Measurements from ENCODE around the gene TECR. TPM values are rescaled to one million over a fixed set of nuclear protein-coding genes. Genes with fewer than 3 reads are reported as not detected.

The TECR gene
- total and polyA plus RNA-seq, 2 of the 4 experiments (the other 2 are of a cell fraction) = 46.2 to 81.2 TPM

GRCh38 chr19:14517840-14518505 is 11.4 kb upstream of the TECR start, which contains the start of gene DNAJB1:
DNAJB1 (minus strand) TSS chr19:14518397; CDS start chr19:14518349, 48 bp downstream.
- H3K23ac ChIP-seq (ENCODE audit: low read depth, low read length) = peak within 1 kb of the TSS; percentile 91
- DNase-seq (peak; percentile 64), ATAC-seq (ENCODE audit: low read depth) (peak; percentile 80)
- peak within 1 kb of the TSS; percentile 45 for H2BK120ac ChIP-seq (ENCODE audit: low read depth, low read length)
- H4K91ac ChIP-seq (ENCODE audit: insufficient read depth, low read depth, low read length) = peak within 1 kb of the TSS; percentile 84
- peaks cover 19% of the 10 kb centered on the region for H3K9me1 ChIP-seq (ENCODE audit: insufficient read depth, low read length)
- peak within 1 kb of the TSS; percentile 95 for H2AFZ ChIP-seq (replicated peaks; ENCODE audit: low read length, poor library complexity)
- peak within 1 kb of the TSS; percentile 87 for H3K9ac ChIP-seq (ENCODE audit: low read depth, low read length)
- H3K27ac ChIP-seq (ENCODE audit: insufficient read depth, low read length) = peak within 1 kb of the TSS; percentile 90
- peak within 1 kb of the TSS; percentile 99 for H2AK9ac ChIP-seq (replicated peaks; ENCODE audit: low read depth, low read length, poor library complexity)
- peak within 1 kb of the TSS; percentile 89 for H2BK5ac ChIP-seq (ENCODE audit: low read depth, low read length, poor library complexity, severe bottlenecking)
- peak within 1 kb of the TSS; percentile 98 for H3K14ac ChIP-seq (replicated peaks; ENCODE audit: low read depth, low read length)
- peak within 1 kb of the TSS; percentile 91 for H4K5ac ChIP-seq (ENCODE audit: low read depth, low read length)
- dilution Hi-C loops (cut with HindIII; ENCODE audit: low sequenced_read_pairs, unreplicated experiment) (no loop called here), in situ Hi-C loops (cut with MboI; ENCODE audit: low sequenced_read_pairs) (no loop called here), intact Hi-C loops (cut with micrococcal nuclease) (no loop called here)
- no peak within 1 kb of the TSS for H2BK20ac ChIP-seq (ENCODE audit: low read depth, low read length)
- H3K4me2 ChIP-seq (ENCODE audit: low read depth, low read length) = peak within 1 kb of the TSS; percentile 98
- ChIA-PET CTCF (interaction anchor here (0.7 kb wide), 1 partner anchor 8 kb away, joined by 3 read pairs; no protein-coding TSS in a partner anchor), POLR2A (ENCODE audit: unreplicated experiment) (interaction anchor here (0.5 to 1.4 kb wide), 2 partner anchors 10 to 18 kb away, joined by 4 to 20 read pairs; no protein-coding TSS in a partner anchor)
- H3K56ac ChIP-seq (ENCODE audit: extremely low read depth, insufficient read depth, low read length) = peak within 1 kb of the TSS; percentile 84
- peak within 1 kb of the TSS; percentile 93 to 99 for H4K8ac ChIP-seq (ENCODE audit: low read depth in 2 of 2, low read length in 2 of 2)
- peak within 1 kb of the TSS; percentile 97 for H2AK5ac ChIP-seq (ENCODE audit: low read depth, low read length)
- peaks cover 41% of the 10 kb centered on the region for H4K20me1 ChIP-seq (ENCODE audit: insufficient read depth, low read length)
- BruUV-seq (replicated peaks) = no TSS peak
- H3K4me3 ChIP-seq (ENCODE audit: insufficient read depth, low read depth, low read length) = peak within 1 kb of the TSS; percentile 85
- H3K36me3 ChIP-seq (ENCODE audit: control insufficient read depth, insufficient read depth, low read length) = peaks cover 27% of the 10 kb centered on the region
- peak within 1 kb of the TSS; percentile 93 for H3K4ac ChIP-seq (ENCODE audit: low read depth, low read length)
- peaks cover 23 to 48% of the 10 kb centered on the region in 2 experiments for H3K79me1 ChIP-seq (ENCODE audit: low read depth in 1 of 2, low read length in 2 of 2)
- H3K27me3 ChIP-seq (ENCODE audit: control insufficient read depth, insufficient read depth, low read length) = no peaks in the 10 kb centered on the region
- H3K4me1 ChIP-seq (ENCODE audit: control insufficient read depth, insufficient read depth, low read length) = peaks cover 19% of the 10 kb centered on the region
- H2BK15ac ChIP-seq (ENCODE audit: low read depth, low read length) = peak within 1 kb of the TSS; percentile 41; the same call in 1 of the 3 replicates
- 1% methylated on average over 25 of the region's 82 CpGs; no CpG with 5 or more reads in 1 of the 2 experiments for WGBS, 2 experiments (ENCODE audit: extremely low coverage in 2 of 2, insufficient read length in 1 of 2)
- peak within 1 kb of the TSS; percentile 62 for H3K18ac ChIP-seq (ENCODE audit: low read depth, low read length)
- H3K9me3 ChIP-seq (ENCODE audit: control insufficient read depth, insufficient read depth, low read length) = no peaks in the 10 kb centered on the region
- TF ChIP-seq CHD1 (IDR thresholded peaks at IDR 0.05; ENCODE audit: low read depth, low read length) = peak; percentile 95; the same call in 1 of the 2 replicates
- TF ChIP-seq MXI1 (IDR thresholded peaks at IDR 0.05; ENCODE audit: borderline replicate concordance, low read depth, low read length) = no peak; the same call in 1 of the 2 replicates
- no peak for TF ChIP-seq FOS (IDR thresholded peaks at IDR 0.05; ENCODE audit: low read depth, low read length)
- no peak; the same call in 1 of the 2 replicates for TF ChIP-seq MAZ (IDR thresholded peaks at IDR 0.05; ENCODE audit: borderline replicate concordance, low read depth, low read length)
- TF ChIP-seq CTCF (conservative IDR thresholded peaks at IDR 0.05; ENCODE audit: low read depth, low read length) = no peak
- no peak for TF ChIP-seq NFE2L2 (IDR thresholded peaks at IDR 0.05; ENCODE audit: low read depth, low read length)
- peak; percentile 99 for TF ChIP-seq POLR2A (IDR thresholded peaks at IDR 0.05; ENCODE audit: low read depth, low read length)
- TF ChIP-seq RFX5 (IDR thresholded peaks at IDR 0.05; ENCODE audit: low read depth, low read length) = no peak
- no peak for TF ChIP-seq USF2 (IDR thresholded peaks at IDR 0.05; ENCODE audit: low read depth, low read length)
- TF ChIP-seq ELK1 (IDR thresholded peaks at IDR 0.05; ENCODE audit: borderline replicate concordance, low read depth, low read length) = no peak
- TF ChIP-seq SMC3 (IDR thresholded peaks at IDR 0.05; ENCODE audit: low read depth, low read length) = peak; percentile 10; the same call in 1 of the 2 replicates
- no peak for TF ChIP-seq RCOR1 (IDR thresholded peaks at IDR 0.05; ENCODE audit: insufficient replicate concordance, low read length)
- TF ChIP-seq BHLHE40 (IDR thresholded peaks at IDR 0.05; ENCODE audit: low read depth, low read length) = no peak
- no peak for TF ChIP-seq RAD21 (IDR thresholded peaks at IDR 0.05; ENCODE audit: low read length)

Data from IMR-90 (cell line).